ENCODE results near the gene FGF14.

FGF14 gene

GRCh38 chr13:102128216-102128810, 273.5 kb downstream of the FGF14 start:
- H3K36me3 ChIP-seq (ENCODE audit: low read length) = no peaks in the 10 kb centered on the region
- no peaks in the 10 kb centered on the region for H3K27me3 ChIP-seq (ENCODE audit: low read length)
- H3K9me3 ChIP-seq (ENCODE audit: insufficient read depth, low read length) = no peaks in the 10 kb centered on the region
- no peaks in the 10 kb centered on the region for H3K9me2 ChIP-seq (replicated peaks; ENCODE audit: insufficient read depth, low read length)
- H3K79me2 ChIP-seq (ENCODE audit: insufficient read depth, low read length) = no peaks in the 10 kb centered on the region
- H3K4me2 ChIP-seq (ENCODE audit: low read depth, low read length, poor library complexity, severe bottlenecking) = no peak overlapping the region
- H2AFZ ChIP-seq (ENCODE audit: low read depth, low read length, severe bottlenecking) = no peak overlapping the region
- H3K4me3 ChIP-seq (ENCODE audit: insufficient read depth, low read length, poor library complexity, severe bottlenecking) = no peak overlapping the region
- H3K9ac ChIP-seq (ENCODE audit: low read length) = no peak overlapping the region
- no peaks in the 10 kb centered on the region for H4K20me1 ChIP-seq (ENCODE audit: low read depth, low read length)
- no peak for TF ChIP-seq CTCF (IDR thresholded peaks at IDR 0.05; ENCODE audit: insufficient read depth, low read length, poor library complexity, severe bottlenecking)
- no peak for TF ChIP-seq EZH2phosphoT487 (conservative IDR thresholded peaks at IDR 0.05; ENCODE audit: low read length)
- H3F3A ChIP-seq (ENCODE audit: insufficient read depth) = no peaks in the 10 kb centered on the region
- no peak overlapping the region for H3K27ac ChIP-seq (ENCODE audit: low read depth, low read length)

- Histone ChIP-seq H3F3A (ENCODE audit: insufficient read depth) (no peaks in the 10 kb centered on the region), H3K27me3 (ENCODE audit: low read length) (no peaks in the 10 kb centered on the region), H3K36me3 (ENCODE audit: low read length) (no peaks in the 10 kb centered on the region), H4K20me1 (ENCODE audit: low read depth, low read length) (no peaks in the 10 kb centered on the region), H3K79me2 (ENCODE audit: insufficient read depth, low read length) (no peaks in the 10 kb centered on the region), H3K4me2 (ENCODE audit: low read depth, low read length, poor library complexity, severe bottlenecking) (no peak overlapping the region), H3K9ac (ENCODE audit: low read length) (no peak overlapping the region), H3K9me3 (ENCODE audit: insufficient read depth, low read length) (no peaks in the 10 kb centered on the region), H3K9me2 (replicated peaks; ENCODE audit: insufficient read depth, low read length) (no peaks in the 10 kb centered on the region), H3K4me3 (ENCODE audit: insufficient read depth, low read length, poor library complexity, severe bottlenecking) (no peak overlapping the region), H2AFZ (ENCODE audit: low read depth, low read length, severe bottlenecking) (no peak overlapping the region), H3K27ac (ENCODE audit: low read depth, low read length) (no peak overlapping the region)
- no peak for TF ChIP-seq EZH2phosphoT487 (conservative IDR thresholded peaks at IDR 0.05; ENCODE audit: low read length)
- TF ChIP-seq CTCF (IDR thresholded peaks at IDR 0.05; ENCODE audit: insufficient read depth, low read length, poor library complexity, severe bottlenecking) = no peak
Measured at GRCh38 chr13:102127153-102127552, 274.7 kb downstream of the FGF14 start.

- Histone ChIP-seq H3K79me2 (ENCODE audit: insufficient read depth, low read length) (no peaks in the 10 kb centered on the region), H3K27me3 (ENCODE audit: low read length) (no peaks in the 10 kb centered on the region), H2AFZ (ENCODE audit: low read depth, low read length, severe bottlenecking) (no peak overlapping the region), H4K20me1 (ENCODE audit: low read depth, low read length) (no peaks in the 10 kb centered on the region), H3K4me3 (ENCODE audit: insufficient read depth, low read length, poor library complexity, severe bottlenecking) (no peak overlapping the region), H3K27ac (ENCODE audit: low read depth, low read length) (no peak overlapping the region), H3K36me3 (ENCODE audit: low read length) (no peaks in the 10 kb centered on the region), H3K9ac (ENCODE audit: low read length) (no peak overlapping the region), H3K9me3 (ENCODE audit: insufficient read depth, low read length) (no peaks in the 10 kb centered on the region), H3K9me2 (replicated peaks; ENCODE audit: insufficient read depth, low read length) (no peaks in the 10 kb centered on the region), H3K4me2 (ENCODE audit: low read depth, low read length, poor library complexity, severe bottlenecking) (no peak overlapping the region), H3F3A (ENCODE audit: insufficient read depth) (no peaks in the 10 kb centered on the region)
- TF ChIP-seq EZH2phosphoT487 (conservative IDR thresholded peaks at IDR 0.05; ENCODE audit: low read length) (no peak), CTCF (IDR thresholded peaks at IDR 0.05; ENCODE audit: insufficient read depth, low read length, poor library complexity, severe bottlenecking) (no peak)
Measured at GRCh38 chr13:102122147-102122546, 279.7 kb downstream of the FGF14 start.
